ENCODE data around the gene STUM.

STUM gene

GRCh38 chr1:226640321-226641136 lies 92.0 kb downstream of the STUM start:
- no peak for DNase-seq (ENCODE audit: low spot score)

- DNase-seq (ENCODE audit: low spot score), result no peak
Measured at GRCh38 chr1:226641671-226642231, 93.2 kb downstream of the STUM start.

- DNase-seq (ENCODE audit: low spot score), result no peak
Measured at GRCh38 chr1:226642421-226642820, 93.9 kb downstream of the STUM start.

- DNase-seq (ENCODE audit: low spot score), result peak; percentile 64
Measured at GRCh38 chr1:226643177-226643576, 94.6 kb downstream of the STUM start.

- no peak for DNase-seq (ENCODE audit: low spot score)
Measured at GRCh38 chr1:226643611-226644540, 95.3 kb downstream of the STUM start.

- DNase-seq (ENCODE audit: low spot score), result no peak
Measured at GRCh38 chr1:226644541-226645176, 96.1 kb downstream of the STUM start.

- no peak for DNase-seq (ENCODE audit: low spot score)
Measured at GRCh38 chr1:226645279-226645976, 96.9 kb downstream of the STUM start.

- DNase-seq (ENCODE audit: low spot score), result no peak
Measured at GRCh38 chr1:226646026-226646869, 97.7 kb downstream of the STUM start.

- no peak for DNase-seq (ENCODE audit: low spot score)
Measured at GRCh38 chr1:226646870-226647449, 98.4 kb downstream of the STUM start.

GRCh38 chr1:226647719-226648118 lies 99.2 kb downstream of the STUM start:
- no peak for DNase-seq (ENCODE audit: low spot score)

GRCh38 chr1:226648421-226648820 lies 99.9 kb downstream of the STUM start:
- no peak for DNase-seq (ENCODE audit: low spot score)

GRCh38 chr1:226649244-226649643 lies 100.7 kb downstream of the STUM start:
- DNase-seq (ENCODE audit: low spot score), result no peak

GRCh38 chr1:226649780-226650179 lies 101.2 kb downstream of the STUM start:
- DNase-seq (ENCODE audit: low spot score), result peak; percentile 60

GRCh38 chr1:226650236-226650841 lies 101.8 kb downstream of the STUM start:
- no peak for DNase-seq (ENCODE audit: low spot score)

GRCh38 chr1:226651041-226651731 lies 102.6 kb downstream of the STUM start:
- no peak for DNase-seq (ENCODE audit: low spot score)

GRCh38 chr1:226651732-226652105 lies 103.2 kb downstream of the STUM start:
- no peak for DNase-seq (ENCODE audit: low spot score)

- DNase-seq (ENCODE audit: low spot score), result no peak
Measured at GRCh38 chr1:226652613-226653012, 104.0 kb downstream of the STUM start.

GRCh38 chr1:226653311-226653921 lies 104.9 kb downstream of the STUM start:
- no peak for DNase-seq (ENCODE audit: low spot score)

Data from Ammon's horn (tissue), 1 donor.